Activated CD4-positive, alpha-beta T cell treated with anti-CD3 and anti-CD28 coated beads, Interleukin-2, amount 10 ng/mL, durations not matched to agents 7 days and 5 days (primary cell): ENCODE data around the gene RXRB. TPM values are rescaled to one million over a fixed set of nuclear protein-coding genes. Genes with fewer than 3 reads are reported as not detected.

Experiments
- CTCF ChIA-PET: fragments of 350-600 bp; sonication (Branson Sonifier 250); formaldehyde crosslinking; loops from one replicate; lab custom pipeline; 2021; ENCODE audit warnings: antibody characterized with exemption; lab: Charles Lee
- POLR2A ChIA-PET: fragments of 350-600 bp; sonication (Branson Sonifier 250); formaldehyde crosslinking; loops from one replicate; lab custom pipeline; 2021; ENCODE audit warnings: antibody characterized with exemption; lab: Charles Lee
- DNase-seq: peaks from one replicate; pipeline ENCODE4 v3.0.0-alpha.2; 2020
- H3K27ac Mint-ChIP-seq: one replicate; pipeline ENCODE4 v1.8.0; 2021; ENCODE audit warnings: mild to moderate bottlenecking, moderate library complexity, mixed read lengths
- H3K27me3 Mint-ChIP-seq: one replicate; pipeline ENCODE4 v1.8.0; 2021; ENCODE audit warnings: mixed read lengths
- H3K36me3 Mint-ChIP-seq: one replicate; pipeline ENCODE4 v1.8.0; 2021; ENCODE audit warnings: low read depth, mixed read lengths
- H3K4me1 Mint-ChIP-seq: one replicate; pipeline ENCODE4 v1.8.0; 2021; ENCODE audit warnings: mixed read lengths
- H3K4me3 Mint-ChIP-seq: one replicate; pipeline ENCODE4 v1.8.0; 2021; ENCODE audit warnings: mild to moderate bottlenecking, moderate library complexity, mixed read lengths
- H3K9me3 Mint-ChIP-seq: one replicate; pipeline ENCODE4 v1.8.0; 2021; ENCODE audit warnings: mixed read lengths
- total RNA-seq, 2 experiments: library from RNA; stranded (reverse); gene quantifications; one replicate each; pipeline ENCODE4 v1.2.3, GENCODE V29; 2021

The RXRB gene
- total RNA-seq, 2 experiments from 2014 or later = 45.0 to 46.2 TPM

- POLR2A ChIA-PET = no interaction called here
These were observed 32.2 kb downstream of the RXRB start for GRCh38 chr6:33168284-33168601.

GRCh38 chr6:33167374-33168283 is 32.8 kb downstream of the RXRB start:
- no peak for DNase-seq
- CTCF ChIA-PET = interaction anchor here (1.4 kb wide), 1 partner anchor 81 kb away, joined by 3 read pairs; no protein-coding TSS in a partner anchor
- no peaks in the 10 kb centered on the region for H3K36me3 Mint-ChIP-seq
- H3K9me3 Mint-ChIP-seq = no peaks in the 10 kb centered on the region
- H3K4me1 Mint-ChIP-seq = no peaks in the 10 kb centered on the region
- POLR2A ChIA-PET = no interaction called here
- H3K27ac Mint-ChIP-seq = no peak overlapping the region
- no peaks in the 10 kb centered on the region for H3K27me3 Mint-ChIP-seq
- H3K4me3 Mint-ChIP-seq = no peak overlapping the region

More at GRCh38 chr6:33168284-33168601, 32.2 kb downstream of the RXRB start:
- no peaks in the 10 kb centered on the region for H3K9me3 Mint-ChIP-seq
- no peak overlapping the region for H3K27ac Mint-ChIP-seq
- no peak overlapping the region for H3K4me3 Mint-ChIP-seq
- CTCF ChIA-PET = interaction anchor here (1.4 kb wide), 1 partner anchor 80 kb away, joined by 3 read pairs; no protein-coding TSS in a partner anchor
- no peaks in the 10 kb centered on the region for H3K4me1 Mint-ChIP-seq
- no peaks in the 10 kb centered on the region for H3K27me3 Mint-ChIP-seq
- H3K36me3 Mint-ChIP-seq = no peaks in the 10 kb centered on the region
- no peak for DNase-seq

GRCh38 chr6:33166811-33167210 is 33.7 kb downstream of the RXRB start:
- H3K36me3 Mint-ChIP-seq = no peaks in the 10 kb centered on the region

GRCh38 chr6:33166363-33166762 is 34.1 kb downstream of the RXRB start:
- no peak overlapping the region for H3K4me3 Mint-ChIP-seq
- CTCF ChIA-PET = no interaction called here
- DNase-seq = no peak
- no peaks in the 10 kb centered on the region for H3K36me3 Mint-ChIP-seq
- no peaks in the 10 kb centered on the region for H3K9me3 Mint-ChIP-seq
- no peak overlapping the region for H3K27ac Mint-ChIP-seq
- POLR2A ChIA-PET = no interaction called here
- no peaks in the 10 kb centered on the region for H3K27me3 Mint-ChIP-seq
- peaks cover 9% of the 10 kb centered on the region for H3K4me1 Mint-ChIP-seq

More at GRCh38 chr6:33166811-33167210, 33.7 kb downstream of the RXRB start:
- Mint-ChIP-seq H3K4me3 (no peak overlapping the region), H3K9me3 (no peaks in the 10 kb centered on the region), H3K27ac (no peak overlapping the region), H3K27me3 (no peaks in the 10 kb centered on the region), H3K4me1 (peaks cover 4% of the 10 kb centered on the region)
- ChIA-PET POLR2A (no interaction called here), CTCF (no interaction called here)
- DNase-seq = no peak

- Mint-ChIP-seq H3K27me3 (no peaks in the 10 kb centered on the region), H3K9me3 (no peaks in the 10 kb centered on the region), H3K27ac (no peak overlapping the region), H3K36me3 (no peaks in the 10 kb centered on the region), H3K4me3 (no peak overlapping the region), H3K4me1 (peaks cover 15% of the 10 kb centered on the region)
- DNase-seq = no peak
- POLR2A ChIA-PET = no interaction called here
- CTCF ChIA-PET = interaction anchor here (0.7 kb wide), 1 partner anchor 18 kb away, joined by 3 read pairs; no protein-coding TSS in a partner anchor
These were observed 34.7 kb downstream of the RXRB start for GRCh38 chr6:33165581-33166258.

- H3K4me1 Mint-ChIP-seq = peaks cover 19% of the 10 kb centered on the region
- CTCF ChIA-PET = interaction anchor here (0.7 to 1.5 kb wide), 3 partner anchors 11 to 33 kb away, joined by 3 to 8 read pairs (median 6); no protein-coding TSS in a partner anchor
- POLR2A ChIA-PET = no interaction called here
- no peak overlapping the region for H3K27ac Mint-ChIP-seq
- H3K36me3 Mint-ChIP-seq = no peaks in the 10 kb centered on the region
- DNase-seq = no peak
- no peaks in the 10 kb centered on the region for H3K27me3 Mint-ChIP-seq
- no peaks in the 10 kb centered on the region for H3K9me3 Mint-ChIP-seq
- no peak overlapping the region for H3K4me3 Mint-ChIP-seq
These were observed 35.6 kb downstream of the RXRB start for GRCh38 chr6:33164665-33165373.

- Mint-ChIP-seq H3K4me1 (peaks cover 19% of the 10 kb centered on the region), H3K27me3 (no peaks in the 10 kb centered on the region), H3K9me3 (no peaks in the 10 kb centered on the region), H3K27ac (no peak overlapping the region), H3K36me3 (no peaks in the 10 kb centered on the region), H3K4me3 (no peak overlapping the region)
- CTCF ChIA-PET = interaction anchor here (1.1 to 1.5 kb wide), 4 partner anchors 10 to 34 kb away, joined by 3 to 8 read pairs (median 5); no protein-coding TSS in a partner anchor
- POLR2A ChIA-PET = no interaction called here
- no peak for DNase-seq
These were observed 36.3 kb downstream of the RXRB start for GRCh38 chr6:33164176-33164575.

- peaks cover 19% of the 10 kb centered on the region for H3K4me1 Mint-ChIP-seq
- no peaks in the 10 kb centered on the region for H3K36me3 Mint-ChIP-seq
- no peaks in the 10 kb centered on the region for H3K9me3 Mint-ChIP-seq
- peaks cover 2% of the 10 kb centered on the region for H3K27me3 Mint-ChIP-seq
- DNase-seq = no peak
- ChIA-PET CTCF (interaction anchor here (1.1 to 2.6 kb wide), 4 partner anchors 10 to 34 kb away, joined by 3 to 10 read pairs (median 5); no protein-coding TSS in a partner anchor), POLR2A (no interaction called here)
- no peak overlapping the region for H3K27ac Mint-ChIP-seq
- no peak overlapping the region for H3K4me3 Mint-ChIP-seq
These were observed 36.9 kb downstream of the RXRB start for GRCh38 chr6:33163540-33163939.

- Mint-ChIP-seq H3K27me3 (peaks cover 3% of the 10 kb centered on the region), H3K4me3 (peak overlapping the region; percentile 77), H3K4me1 (peaks cover 19% of the 10 kb centered on the region), H3K36me3 (no peaks in the 10 kb centered on the region), H3K27ac (peak overlapping the region; percentile 87), H3K9me3 (no peaks in the 10 kb centered on the region)
- CTCF ChIA-PET = interaction anchor here (0.6 to 2.6 kb wide), 9 partner anchors 11 to 162 kb away, joined by 3 to 14 read pairs (median 3); partner anchors contain the start of gene HSD17B8
- DNase-seq = peak; percentile 82
- POLR2A ChIA-PET = no interaction called here
These were observed 38.8 kb downstream of the RXRB start for GRCh38 chr6:33161354-33162331.

GRCh38 chr6:33160728-33161344 is 39.6 kb downstream of the RXRB start:
- Mint-ChIP-seq H3K27ac (no peak overlapping the region), H3K4me1 (peaks cover 19% of the 10 kb centered on the region), H3K9me3 (no peaks in the 10 kb centered on the region), H3K36me3 (no peaks in the 10 kb centered on the region), H3K4me3 (peak overlapping the region; percentile 77), H3K27me3 (peaks cover 3% of the 10 kb centered on the region)
- DNase-seq = no peak
- POLR2A ChIA-PET = no interaction called here
- CTCF ChIA-PET = interaction anchor here (0.6 to 2.6 kb wide), 7 partner anchors 11 to 163 kb away, joined by 3 to 14 read pairs (median 3); no protein-coding TSS in a partner anchor

GRCh38 chr6:33160096-33160495 is 40.4 kb downstream of the RXRB start:
- peaks cover 19% of the 10 kb centered on the region for H3K4me1 Mint-ChIP-seq
- no peak overlapping the region for H3K4me3 Mint-ChIP-seq
- no peaks in the 10 kb centered on the region for H3K36me3 Mint-ChIP-seq
- POLR2A ChIA-PET = no interaction called here
- no peak overlapping the region for H3K27ac Mint-ChIP-seq
- no peak for DNase-seq
- no peaks in the 10 kb centered on the region for H3K9me3 Mint-ChIP-seq
- CTCF ChIA-PET = interaction anchor here (1.0 to 3.7 kb wide), 2 partner anchors 30 to 89 kb away, joined by 4 to 11 read pairs; no protein-coding TSS in a partner anchor
- peaks cover 5% of the 10 kb centered on the region for H3K27me3 Mint-ChIP-seq
